ENCODE data around the gene CSK.

Gene CSK

DNA sequence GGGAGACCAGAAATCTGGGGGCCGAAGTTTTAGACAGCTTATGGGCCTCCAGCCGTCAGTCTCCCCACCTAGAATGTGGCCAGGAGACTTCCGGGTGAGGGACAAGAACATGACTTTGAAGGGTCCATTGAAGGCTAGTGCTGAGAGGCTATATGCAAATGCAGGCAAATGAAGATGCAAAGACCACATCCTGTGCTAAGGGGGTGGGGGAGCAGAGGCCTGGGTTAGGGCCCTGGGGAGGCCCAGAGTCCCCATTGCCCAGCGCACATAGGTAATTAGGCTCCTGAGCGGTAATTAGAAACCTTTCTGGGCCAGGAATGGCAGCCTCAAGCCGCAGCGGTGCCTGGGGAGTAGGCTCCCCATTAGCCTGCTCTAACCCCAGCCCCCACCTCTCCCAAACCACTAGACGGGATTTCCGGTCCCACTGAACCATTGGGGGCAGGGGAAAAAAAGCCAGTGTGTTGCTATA, 6.8 kb downstream of the CSK start:
- peak overlapping the region; percentile 89 for H3K9ac ChIP-seq (ENCODE audit: low read length)
- H3F3A ChIP-seq (ENCODE audit: insufficient read depth, low read length): peaks cover 71% of the 10 kb centered on the region
- peak overlapping the region; percentile 99 for H3K4me2 ChIP-seq (ENCODE audit: low read depth, low read length)
- H4K20me1 ChIP-seq (ENCODE audit: insufficient read depth, low read length): peaks cover 18% of the 10 kb centered on the region
- peaks cover 76% of the 10 kb centered on the region for H3K4me1 ChIP-seq (ENCODE audit: low read length)
- H3K36me3 ChIP-seq (replicated peaks; ENCODE audit: insufficient read depth, low read length): no peaks in the 10 kb centered on the region; the same call in 1 of the 2 replicates
- peaks cover 93% of the 10 kb centered on the region for H3K79me2 ChIP-seq (ENCODE audit: low read length)
- no peaks in the 10 kb centered on the region for H3K9me3 ChIP-seq (replicated peaks; ENCODE audit: insufficient read depth, low read length)
- H2AFZ ChIP-seq (ENCODE audit: low read length): no peak overlapping the region
- H3K27ac ChIP-seq (ENCODE audit: low read length): peak overlapping the region; percentile 95
- TF ChIP-seq EZH2phosphoT487 (IDR thresholded peaks at IDR 0.05; ENCODE audit: low read length) (no peak), EZH2 (optimal IDR thresholded peaks at IDR 0.05; ENCODE audit: low read depth, low read length) (no peak)
- TF ChIP-seq, protein P1, sequence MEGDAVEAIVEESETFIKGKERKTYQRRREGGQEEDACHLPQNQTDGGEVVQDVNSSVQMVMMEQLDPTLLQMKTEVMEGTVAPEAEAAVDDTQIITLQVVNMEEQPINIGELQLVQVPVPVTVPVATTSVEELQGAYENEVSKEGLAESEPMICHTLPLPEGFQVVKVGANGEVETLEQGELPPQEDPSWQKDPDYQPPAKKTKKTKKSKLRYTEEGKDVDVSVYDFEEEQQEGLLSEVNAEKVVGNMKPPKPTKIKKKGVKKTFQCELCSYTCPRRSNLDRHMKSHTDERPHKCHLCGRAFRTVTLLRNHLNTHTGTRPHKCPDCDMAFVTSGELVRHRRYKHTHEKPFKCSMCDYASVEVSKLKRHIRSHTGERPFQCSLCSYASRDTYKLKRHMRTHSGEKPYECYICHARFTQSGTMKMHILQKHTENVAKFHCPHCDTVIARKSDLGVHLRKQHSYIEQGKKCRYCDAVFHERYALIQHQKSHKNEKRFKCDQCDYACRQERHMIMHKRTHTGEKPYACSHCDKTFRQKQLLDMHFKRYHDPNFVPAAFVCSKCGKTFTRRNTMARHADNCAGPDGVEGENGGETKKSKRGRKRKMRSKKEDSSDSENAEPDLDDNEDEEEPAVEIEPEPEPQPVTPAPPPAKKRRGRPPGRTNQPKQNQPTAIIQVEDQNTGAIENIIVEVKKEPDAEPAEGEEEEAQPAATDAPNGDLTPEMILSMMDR (IDR thresholded peaks at IDR 0.05; ENCODE audit: low read length): no peak
- H3K4me3 ChIP-seq (ENCODE audit: low read length): peak overlapping the region; percentile 57
- no peaks in the 10 kb centered on the region for H3K9me2 ChIP-seq (replicated peaks; ENCODE audit: insufficient read depth, low read length)
- no peaks in the 10 kb centered on the region for H3K27me3 ChIP-seq (replicated peaks; ENCODE audit: insufficient read depth, low read length)
- DNase-seq: peak; percentile 81

DNA sequence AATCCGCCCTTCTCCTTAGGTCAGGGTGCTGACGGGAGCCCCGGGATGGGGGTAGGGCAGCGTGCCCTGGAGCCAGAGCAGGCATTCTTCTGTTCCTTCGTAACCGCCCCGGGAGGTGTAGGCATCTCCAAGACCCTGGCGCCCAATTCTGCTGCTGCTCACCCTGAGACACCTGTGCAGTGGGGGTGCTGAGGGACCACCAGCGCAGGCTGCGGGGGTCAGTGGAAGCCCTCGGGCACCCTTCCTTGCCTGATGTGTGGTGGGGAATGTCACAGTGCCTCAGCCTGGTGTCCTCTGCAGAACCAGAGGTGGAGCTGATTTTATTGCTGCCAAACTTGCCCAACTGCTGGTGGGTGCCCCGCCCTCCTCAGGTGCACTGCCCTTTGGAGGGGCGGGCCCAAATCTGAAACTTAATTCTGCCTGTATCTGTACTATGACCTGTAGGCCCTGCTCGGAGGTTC, 7.3 kb downstream of the CSK start:
- Histone ChIP-seq H3K36me3 (replicated peaks; ENCODE audit: insufficient read depth, low read length) (no peaks in the 10 kb centered on the region; the same call in 1 of the 2 replicates), H4K20me1 (ENCODE audit: insufficient read depth, low read length) (peaks cover 18% of the 10 kb centered on the region), H3K9me2 (replicated peaks; ENCODE audit: insufficient read depth, low read length) (no peaks in the 10 kb centered on the region), H3K79me2 (ENCODE audit: low read length) (peaks cover 93% of the 10 kb centered on the region), H3F3A (ENCODE audit: insufficient read depth, low read length) (peaks cover 66% of the 10 kb centered on the region), H3K27ac (ENCODE audit: low read length) (peak overlapping the region; percentile 95), H3K4me2 (ENCODE audit: low read depth, low read length) (peak overlapping the region; percentile 99), H3K9me3 (replicated peaks; ENCODE audit: insufficient read depth, low read length) (no peaks in the 10 kb centered on the region), H3K4me3 (ENCODE audit: low read length) (peak overlapping the region; percentile 57), H3K27me3 (replicated peaks; ENCODE audit: insufficient read depth, low read length) (no peaks in the 10 kb centered on the region), H2AFZ (ENCODE audit: low read length) (no peak overlapping the region), H3K4me1 (ENCODE audit: low read length) (peaks cover 76% of the 10 kb centered on the region), H3K9ac (ENCODE audit: low read length) (peak overlapping the region; percentile 89)
- peak; percentile 89 for DNase-seq
- TF ChIP-seq, protein P1 (IDR thresholded peaks at IDR 0.05; ENCODE audit: low read length): peak; percentile 15; the same call in 1 of the 2 replicates
- no peak for TF ChIP-seq EZH2 (optimal IDR thresholded peaks at IDR 0.05; ENCODE audit: low read depth, low read length)

DNA sequence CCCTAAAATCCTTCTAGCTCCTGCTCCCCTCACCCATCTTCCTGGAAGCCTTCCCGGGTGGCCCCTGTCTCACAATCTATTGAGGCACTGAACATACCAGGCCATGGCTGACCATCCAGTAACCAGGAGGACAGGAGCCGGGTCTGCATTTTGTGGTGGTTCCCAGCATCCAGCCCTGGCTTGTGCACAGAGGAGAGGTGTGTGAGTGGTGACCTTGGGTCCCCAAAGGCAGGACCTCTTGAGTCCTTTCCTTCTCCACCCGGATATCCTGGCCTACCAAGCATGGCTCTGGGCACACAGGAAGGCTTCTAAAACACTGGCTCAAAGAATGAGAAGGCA, 7.8 kb downstream of the CSK start:
- peaks cover 76% of the 10 kb centered on the region for H3K4me1 ChIP-seq (ENCODE audit: low read length)
- H3K36me3 ChIP-seq (replicated peaks; ENCODE audit: insufficient read depth, low read length): no peaks in the 10 kb centered on the region; the same call in 1 of the 2 replicates
- peaks cover 93% of the 10 kb centered on the region for H3K79me2 ChIP-seq (ENCODE audit: low read length)
- peak overlapping the region; percentile 57 for H3K4me3 ChIP-seq (ENCODE audit: low read length)
- peak overlapping the region; percentile 89 for H3K9ac ChIP-seq (ENCODE audit: low read length)
- peaks cover 20% of the 10 kb centered on the region for H4K20me1 ChIP-seq (ENCODE audit: insufficient read depth, low read length)
- no peak for DNase-seq
- H3F3A ChIP-seq (ENCODE audit: insufficient read depth, low read length): peaks cover 61% of the 10 kb centered on the region
- H3K9me2 ChIP-seq (replicated peaks; ENCODE audit: insufficient read depth, low read length): no peaks in the 10 kb centered on the region
- no peaks in the 10 kb centered on the region for H3K27me3 ChIP-seq (replicated peaks; ENCODE audit: insufficient read depth, low read length)
- TF ChIP-seq EZH2 (optimal IDR thresholded peaks at IDR 0.05; ENCODE audit: low read depth, low read length) (no peak), EZH2phosphoT487 (IDR thresholded peaks at IDR 0.05; ENCODE audit: low read length) (no peak)
- TF ChIP-seq, protein P1 (IDR thresholded peaks at IDR 0.05; ENCODE audit: low read length): no peak
- peak overlapping the region; percentile 95 for H3K27ac ChIP-seq (ENCODE audit: low read length)
- H2AFZ ChIP-seq (ENCODE audit: low read length): no peak overlapping the region
- H3K4me2 ChIP-seq (ENCODE audit: low read depth, low read length): peak overlapping the region; percentile 99
- H3K9me3 ChIP-seq (replicated peaks; ENCODE audit: insufficient read depth, low read length): no peaks in the 10 kb centered on the region
